Hepatocyte (in vitro differentiated cells): ENCODE measurements around the gene GYPC. TPM values are rescaled to one million over a fixed set of nuclear protein-coding genes. Genes with fewer than 3 reads are reported as not detected.

Source experiments
- DNase-seq: peaks from one replicate; pipeline ENCODE4 v3.0.0-alpha.2; 2016; ENCODE audit warnings: low spot score
- H2AFZ ChIP-seq: fragments of 200-600 bp; sonication (generic); 2 replicates; pipeline ENCODE4 v1.6.0; 2016; ENCODE audit warnings: antibody characterized with exemption, mild to moderate bottlenecking
- H3K27ac ChIP-seq: fragments of 200-600 bp; sonication (generic); 2 replicates; pipeline ENCODE4 v1.5.1; 2016; ENCODE audit warnings: mild to moderate bottlenecking
- H3K27me3 ChIP-seq: fragments of 200-600 bp; sonication (generic); 2 replicates; pipeline ENCODE4 v1.6.1; 2016
- H3K36me3 ChIP-seq: fragments of 200-600 bp; sonication (generic); replicated peaks from 2 replicates; pipeline ENCODE4 v1.5.1; 2016; ENCODE audit warnings: low read depth; ENCODE audit not compliant: insufficient read depth
- H3K4me1 ChIP-seq: fragments of 200-600 bp; sonication (generic); 2 replicates; pipeline ENCODE4 v1.5.1; 2016; ENCODE audit warnings: mild to moderate bottlenecking, moderate library complexity; ENCODE audit not compliant: insufficient read depth
- H3K4me2 ChIP-seq: fragments of 200-600 bp; sonication (generic); 2 replicates; pipeline ENCODE4 v1.6.0; 2016
- H3K4me3 ChIP-seq: fragments of 200-600 bp; sonication (generic); 2 replicates; pipeline ENCODE4 v1.5.1; 2016; ENCODE audit warnings: mild to moderate bottlenecking
- H3K79me2 ChIP-seq: fragments of 200-600 bp; sonication (generic); 2 replicates; pipeline ENCODE4 v1.6.0; 2017; ENCODE audit warnings: mild to moderate bottlenecking
- H3K9me2 ChIP-seq: fragments of 200-600 bp; sonication (generic); replicated peaks from 2 replicates; pipeline ENCODE4 v1.6.0; 2017; ENCODE audit warnings: mild to moderate bottlenecking; ENCODE audit not compliant: insufficient read depth
- H3K9me3 ChIP-seq: fragments of 200-600 bp; sonication (generic); 2 replicates; pipeline ENCODE4 v1.5.1; 2016; ENCODE audit warnings: low read depth, mild to moderate bottlenecking
- H4K20me1 ChIP-seq: fragments of 200-600 bp; sonication (generic); 2 replicates; pipeline ENCODE4 v1.6.0; 2016; ENCODE audit warnings: mild to moderate bottlenecking; ENCODE audit not compliant: insufficient read depth, poor library complexity, severe bottlenecking
- CTCF ChIP-seq: fragments of 200-600 bp; sonication (generic); IDR thresholded peaks from 2 replicates; pipeline ENCODE4 v1.5.1; 2016; ENCODE audit warnings: antibody characterized with exemption, mild to moderate bottlenecking; ENCODE audit not compliant: poor library complexity
- EZH2 ChIP-seq: fragments of 200-600 bp; sonication (generic); IDR thresholded peaks from 2 replicates; pipeline ENCODE4 v1.6.1; 2016; ENCODE audit warnings: antibody characterized with exemption, mild to moderate bottlenecking, borderline replicate concordance
- EZH2phosphoT487 ChIP-seq: fragments of 200-600 bp; sonication (generic); IDR thresholded peaks from one replicate; pipeline ENCODE4 v1.6.1; 2018; ENCODE audit warnings: antibody characterized with exemption, mild to moderate bottlenecking, low read depth, moderate library complexity; ENCODE audit not compliant: unreplicated experiment, severe bottlenecking
- whole genome bisulfite sequencing: methylation state at CpG from one replicate; pipeline ENCODE4 v1.1.6; 2016; ENCODE audit warnings: low lambda C conversion rate; ENCODE audit errors: missing lambda C conversion rate; 5-methylcytosine and 5-hydroxymethylcytosine counted together
- polyA plus RNA-seq: library from polyadenylated mRNA; unstranded; fragments of >200 nt; fragmentation: Nextera tagmentation; extraction: Ambion mirVana; gene quantifications from 2 replicates; pipeline ENCODE4 v1.2.1, GENCODE V29; 2016
- total RNA-seq: library from RNA; depleted of rRNA; stranded (reverse); fragments of >200 nt; gene quantifications from 2 replicates; pipeline ENCODE4 v1.2.3, GENCODE V29; 2014

Gene GYPC
- total and polyA plus RNA-seq, 2 experiments from 2014 or later = 35.0 to 87.7 TPM

GRCh38 chr2:126731353-126731752 lies 75.4 kb downstream of the GYPC start:
- H3K27me3 ChIP-seq = no peaks in the 10 kb centered on the region
- H3K79me2 ChIP-seq = no peaks in the 10 kb centered on the region
- no peak overlapping the region for H3K27ac ChIP-seq
- 91% methylated on average over 5 of the region's 5 CpGs for WGBS
- H3K9me2 ChIP-seq = no peaks in the 10 kb centered on the region
- no peak overlapping the region for H2AFZ ChIP-seq
- no peaks in the 10 kb centered on the region for H3K36me3 ChIP-seq
- H3K4me2 ChIP-seq = no peak overlapping the region
- no peak for DNase-seq
- TF ChIP-seq CTCF (no peak), EZH2 (no peak), EZH2phosphoT487 (no peak)
- no peak overlapping the region for H3K4me3 ChIP-seq
- H3K4me1 ChIP-seq = peaks cover 5% of the 10 kb centered on the region
- no peaks in the 10 kb centered on the region for H4K20me1 ChIP-seq
- no peaks in the 10 kb centered on the region for H3K9me3 ChIP-seq

GRCh38 chr2:126732682-126733245 lies 76.8 kb downstream of the GYPC start:
- WGBS = 83% methylated on average over 7 of the region's 7 CpGs
- H3K4me1 ChIP-seq = peaks cover 5% of the 10 kb centered on the region

GRCh38 chr2:126733795-126734194 lies 77.8 kb downstream of the GYPC start:
- WGBS = 92% methylated on average over 1 of the region's 1 CpG
- H3K79me2 ChIP-seq = no peaks in the 10 kb centered on the region
- no peaks in the 10 kb centered on the region for H3K27me3 ChIP-seq
- H3K27ac ChIP-seq = no peak overlapping the region
- TF ChIP-seq EZH2 = no peak
- TF ChIP-seq EZH2phosphoT487 = no peak
- no peak for TF ChIP-seq CTCF
- no peak overlapping the region for H3K4me2 ChIP-seq
- no peaks in the 10 kb centered on the region for H3K9me3 ChIP-seq
- H3K9me2 ChIP-seq = no peaks in the 10 kb centered on the region
- no peak overlapping the region for H2AFZ ChIP-seq
- H3K4me3 ChIP-seq = no peak overlapping the region
- peaks cover 5% of the 10 kb centered on the region for H3K4me1 ChIP-seq
- no peaks in the 10 kb centered on the region for H4K20me1 ChIP-seq
- DNase-seq = no peak
- H3K36me3 ChIP-seq = no peaks in the 10 kb centered on the region

More at GRCh38 chr2:126732682-126733245, 76.8 kb downstream of the GYPC start:
- H3K36me3 ChIP-seq = no peaks in the 10 kb centered on the region
- TF ChIP-seq EZH2 = no peak
- TF ChIP-seq CTCF = no peak
- TF ChIP-seq EZH2phosphoT487 = no peak
- no peaks in the 10 kb centered on the region for H3K9me2 ChIP-seq
- H3K27ac ChIP-seq = no peak overlapping the region
- H2AFZ ChIP-seq = no peak overlapping the region
- no peaks in the 10 kb centered on the region for H3K79me2 ChIP-seq
- H3K27me3 ChIP-seq = no peaks in the 10 kb centered on the region
- H3K4me2 ChIP-seq = no peak overlapping the region
- no peaks in the 10 kb centered on the region for H3K9me3 ChIP-seq
- H4K20me1 ChIP-seq = no peaks in the 10 kb centered on the region
- no peak overlapping the region for H3K4me3 ChIP-seq
- DNase-seq = no peak
